Activated naive CD4-positive, alpha-beta T cell treated with Interleukin-2 at 50 U/mL for 16 hours (primary cell): ENCODE data around the gene PLEKHM1.
A peak's percentile ranks its signal among the peaks of the same experiment; 100 is the strongest.

ENCODE experiments used
- DNase-seq: peaks from one replicate; pipeline ENCODE4 v3.0.0-alpha.2; 2020

Gene PLEKHM1

DNA sequence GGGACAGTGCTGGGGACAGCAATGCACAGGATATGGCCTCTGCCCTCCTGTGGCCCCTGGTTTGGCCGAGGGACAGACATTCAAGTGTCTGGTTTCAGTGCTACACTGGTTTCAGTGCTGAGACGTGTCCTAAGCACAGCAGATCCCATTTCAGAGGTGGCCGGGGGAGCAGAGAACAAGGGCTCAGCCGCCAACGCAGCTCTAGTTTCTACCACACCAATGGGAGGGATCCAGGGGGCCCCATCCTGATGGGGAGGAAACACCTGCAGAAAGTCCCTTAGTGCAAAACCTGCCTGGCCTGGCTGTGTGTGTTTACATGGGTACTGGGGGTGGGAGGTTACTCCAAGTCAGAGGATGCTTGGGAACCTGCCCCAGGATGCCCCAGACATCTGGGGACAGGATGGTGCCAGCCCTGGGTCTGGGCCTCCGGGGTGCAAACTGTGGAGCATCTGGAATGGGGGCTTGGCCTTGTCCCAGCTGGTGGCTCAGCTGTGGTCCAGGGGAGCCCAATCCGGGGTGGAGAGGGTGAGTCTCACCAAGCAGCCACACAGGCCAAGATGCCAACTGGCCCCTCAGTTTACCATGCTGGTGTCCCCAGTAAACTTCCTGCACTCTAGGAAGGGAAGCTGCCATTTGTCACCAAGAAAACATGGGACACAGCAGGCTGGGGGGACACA, 49.5 kb downstream of the PLEKHM1 start:
- DNase-seq, result peak; percentile 16

DNA sequence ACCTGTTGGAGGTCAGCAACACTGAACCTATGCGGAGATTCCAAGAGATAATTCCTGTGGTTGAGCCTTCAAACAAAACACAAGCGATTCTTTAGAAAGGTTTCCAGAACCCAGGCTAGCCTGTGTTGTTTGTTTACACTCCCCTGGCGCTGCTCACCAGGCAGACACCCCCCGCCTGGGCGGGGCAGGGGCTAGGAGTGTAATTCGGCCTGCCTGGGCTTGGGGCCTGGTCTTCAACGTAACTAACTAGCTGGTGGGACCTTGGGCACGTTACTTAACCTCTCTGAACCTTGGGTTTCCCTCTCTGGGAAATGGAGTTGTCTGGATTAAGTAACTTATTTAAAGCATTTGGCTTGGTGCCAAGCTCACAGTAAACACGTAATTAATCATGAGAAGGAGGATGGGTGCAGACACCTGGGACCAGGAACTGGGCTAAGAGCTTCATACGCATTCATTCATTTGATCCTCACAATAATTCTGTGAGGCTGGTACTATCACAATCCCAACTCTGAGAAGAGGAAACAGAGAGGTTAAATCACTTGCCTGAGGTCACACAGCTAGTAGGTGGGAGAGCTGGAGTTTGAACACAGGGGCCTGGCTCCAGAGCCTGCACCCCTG, 50.3 kb downstream of the PLEKHM1 start:
- no peak for DNase-seq

DNA sequence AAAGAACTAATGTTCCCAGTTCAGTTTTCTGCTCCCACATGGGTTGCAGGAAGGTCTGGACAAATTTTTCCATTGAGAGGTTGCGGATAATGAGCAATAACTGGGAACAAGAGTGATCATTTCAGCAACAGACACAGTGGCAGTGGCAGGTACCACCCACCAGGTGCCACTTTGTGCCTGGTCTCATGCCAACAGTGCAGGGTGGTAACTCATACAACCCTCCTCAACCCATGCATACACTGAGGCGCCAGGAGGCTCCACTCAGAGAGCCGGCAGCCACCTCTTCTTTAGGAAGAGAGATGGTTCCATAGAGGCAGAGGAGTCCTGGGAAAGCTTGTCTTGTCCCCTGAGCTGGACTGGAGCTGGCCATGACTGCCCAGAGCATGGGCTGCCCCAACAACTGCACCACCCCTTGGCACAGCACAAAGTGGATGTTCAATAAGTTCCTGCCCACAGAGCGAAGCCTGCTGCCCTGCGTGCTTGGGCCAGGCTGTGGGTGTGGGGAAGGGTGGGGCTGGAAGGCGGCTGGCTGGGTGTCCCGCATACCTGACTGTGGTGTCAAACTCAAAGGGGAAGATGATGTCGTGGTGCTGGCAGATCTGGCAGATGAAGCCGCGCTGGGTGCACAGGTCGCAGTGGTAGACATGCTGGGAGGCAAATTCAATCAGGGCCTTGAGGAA, 51.5 kb downstream of the PLEKHM1 start:
- no peak for DNase-seq

DNA sequence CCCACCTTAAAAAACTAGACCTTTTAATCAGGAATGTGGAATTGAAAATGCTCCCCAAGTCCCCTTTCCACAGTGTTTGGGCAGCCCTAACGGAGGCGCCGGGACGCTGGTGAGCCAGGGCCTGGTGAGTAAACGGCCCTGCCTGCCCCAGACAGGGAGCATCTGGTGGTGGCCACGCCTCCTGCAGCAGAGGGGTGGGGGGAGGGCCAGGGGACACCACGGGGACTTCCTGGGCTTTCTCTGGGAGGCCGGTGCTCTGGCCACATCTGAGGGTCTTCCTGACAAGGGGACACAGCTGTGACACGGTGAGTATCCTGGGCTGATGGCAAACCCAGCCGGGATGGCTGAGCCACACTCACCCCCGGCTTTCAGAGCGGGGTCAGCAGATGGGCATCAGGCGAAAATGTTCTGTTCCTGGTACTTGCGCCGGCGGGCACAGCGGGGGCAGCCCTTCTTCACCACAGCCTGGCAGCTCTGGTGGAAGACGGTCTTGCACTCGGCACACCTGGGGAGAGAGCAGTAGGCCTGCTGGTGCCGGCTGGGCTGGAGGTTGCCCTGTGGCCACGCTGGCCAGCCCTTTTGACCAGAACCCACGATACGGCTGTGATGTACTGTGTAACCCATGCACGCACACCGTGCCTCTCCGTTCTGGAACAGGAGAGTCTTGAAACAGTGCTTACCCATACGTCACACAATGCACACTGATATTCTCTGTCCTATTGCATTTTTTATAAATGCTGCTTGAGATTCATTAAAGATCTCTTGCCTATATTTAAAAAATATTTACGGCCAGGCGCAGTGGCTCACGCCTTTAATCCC, 52.8 kb downstream of the PLEKHM1 start:
- no peak for DNase-seq

DNA sequence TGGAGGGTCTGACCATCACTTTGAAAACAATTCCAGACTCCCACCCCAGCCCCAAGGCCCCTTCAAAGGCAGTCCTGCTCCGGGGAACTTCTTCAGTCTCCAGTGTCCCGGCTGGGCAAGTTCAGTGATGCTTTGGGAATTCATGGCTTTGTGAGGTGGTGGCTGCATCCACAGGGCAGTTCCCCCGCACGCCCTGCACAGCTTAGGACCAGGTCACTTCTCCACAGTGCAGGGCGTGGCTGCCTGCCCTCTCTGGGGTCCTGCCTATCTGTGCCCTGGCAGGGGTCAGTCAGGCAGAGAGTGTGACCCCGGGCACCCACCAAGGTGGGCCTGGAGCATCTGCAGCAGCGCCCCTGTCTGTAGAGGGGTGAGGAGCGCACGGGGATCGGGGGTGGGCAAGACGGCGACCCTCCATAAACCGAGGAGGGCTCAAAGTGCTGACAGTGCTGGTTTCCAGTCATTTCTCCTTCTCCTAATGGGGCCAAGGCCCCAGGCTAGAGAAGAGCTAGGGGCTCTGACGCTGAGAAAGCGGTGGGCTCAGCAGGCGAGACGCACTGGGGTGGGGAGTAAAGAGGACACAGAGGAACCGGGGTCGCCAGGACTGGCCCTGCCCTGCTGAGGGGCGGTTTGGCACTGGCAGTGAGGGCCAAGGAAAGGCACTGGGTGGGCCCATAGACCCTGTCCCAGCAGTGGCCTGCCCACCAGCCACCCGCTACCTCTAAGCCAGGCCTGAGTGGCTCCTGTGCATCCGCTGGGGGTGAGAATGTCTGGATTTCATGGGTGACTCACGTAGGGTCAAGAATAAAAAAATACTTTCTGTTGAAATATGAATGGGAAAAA, 53.7 kb downstream of the PLEKHM1 start:
- no peak for DNase-seq

DNA sequence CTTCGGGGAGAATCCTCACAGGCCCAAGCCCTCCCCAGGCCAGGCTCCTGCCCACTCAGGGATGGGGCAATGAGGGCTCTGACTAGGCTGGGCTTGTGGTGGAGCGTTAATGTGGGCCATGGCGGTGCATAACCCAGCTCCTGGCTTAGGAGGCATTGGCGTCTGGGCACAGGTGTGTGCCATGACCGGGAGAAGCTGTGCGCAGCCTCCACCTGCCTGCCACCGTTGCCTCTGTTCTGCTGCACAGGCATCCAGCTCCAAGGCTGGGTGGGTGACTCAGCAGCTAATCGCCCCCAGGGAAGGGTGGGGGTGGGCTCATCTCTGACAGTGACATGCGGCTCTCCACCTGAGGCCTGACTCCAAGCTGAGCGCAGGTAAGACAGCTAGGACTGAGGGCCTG, 54.4 kb downstream of the PLEKHM1 start:
- DNase-seq, result no peak

DNA sequence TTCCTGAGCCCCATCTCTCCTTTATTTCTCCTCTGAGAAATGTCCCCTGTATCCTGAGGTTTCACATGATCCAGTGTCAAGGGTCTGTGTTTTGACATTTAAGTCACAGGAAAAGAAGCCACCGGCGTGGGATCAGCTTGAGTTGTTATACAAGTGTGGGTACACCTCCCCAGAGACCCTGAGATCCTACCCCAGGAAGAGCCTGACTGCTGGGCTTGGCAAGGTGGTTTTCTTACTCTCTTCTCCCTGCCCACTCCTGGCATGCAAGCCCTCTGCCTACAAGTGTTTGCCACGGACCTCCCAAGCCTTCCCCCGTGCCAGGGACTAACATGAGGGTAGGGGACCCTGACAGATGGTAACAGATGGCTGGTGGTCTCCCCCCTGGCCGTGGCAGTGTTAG, 55.0 kb downstream of the PLEKHM1 start:
- DNase-seq, result no peak

DNA sequence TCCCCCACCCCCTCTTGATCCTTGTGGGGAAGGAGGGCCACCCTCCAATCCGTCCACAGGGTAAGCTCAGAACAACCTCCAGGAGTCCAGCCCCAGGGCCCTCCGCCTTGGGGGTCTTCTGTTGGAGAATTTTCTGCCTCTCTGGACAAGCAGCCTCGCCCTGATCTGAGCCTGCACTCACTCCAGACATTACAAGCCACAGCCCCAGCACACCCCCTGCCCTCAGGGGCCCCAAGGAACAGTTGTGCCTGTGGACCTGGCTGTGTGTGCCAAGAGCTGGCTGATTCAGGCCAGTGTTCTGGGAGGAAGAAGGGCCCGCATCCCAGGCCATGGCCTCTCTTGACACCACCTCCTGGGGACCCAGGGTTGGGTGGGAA, 57.4 kb downstream of the PLEKHM1 start:
- DNase-seq, result no peak

DNA sequence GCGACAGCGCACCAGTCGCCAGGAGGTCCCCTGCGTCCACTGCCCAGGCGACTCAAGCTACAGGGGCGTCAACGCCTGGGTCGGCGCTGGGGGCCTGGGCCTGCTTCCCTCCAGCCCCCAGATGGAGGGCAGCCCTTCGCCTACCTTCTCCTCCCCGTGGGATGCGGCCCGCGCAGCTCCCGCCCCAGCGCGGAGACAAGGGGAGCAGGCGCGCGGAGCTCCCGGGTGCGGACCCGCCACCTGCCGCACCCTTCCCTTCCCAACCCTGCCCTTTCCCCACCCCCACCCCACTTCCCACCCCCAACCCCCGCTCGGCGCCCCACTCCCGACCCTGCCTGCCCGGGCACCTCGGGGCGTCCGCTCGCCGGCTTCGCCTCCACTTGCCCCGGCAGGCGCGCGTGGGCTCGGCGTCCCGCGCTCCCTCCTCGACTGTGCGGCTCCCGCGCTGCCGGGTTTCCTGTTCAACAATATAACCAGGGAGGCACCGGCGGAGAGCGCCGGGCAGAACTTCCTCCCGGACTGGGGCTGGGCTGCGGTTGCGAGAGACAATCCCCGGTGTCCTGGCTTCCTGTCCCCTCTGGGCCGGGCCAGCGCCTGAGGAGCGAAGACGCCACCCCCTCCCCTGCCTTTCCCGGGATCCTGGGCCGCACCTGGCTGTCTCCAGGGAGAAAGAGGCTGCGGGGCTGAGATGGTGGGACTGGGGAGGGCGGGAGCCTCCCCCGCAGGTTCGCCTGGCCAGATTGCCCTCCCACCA, 57.9 kb downstream of the PLEKHM1 start, which contains the start of gene ARHGAP27:
TSS of gene ARHGAP27 (minus strand) at position 466 of the 754 bp plus-strand sequence. CDS start 2,591 bp downstream, outside the sequence.
- DNase-seq, result no peak

DNA sequence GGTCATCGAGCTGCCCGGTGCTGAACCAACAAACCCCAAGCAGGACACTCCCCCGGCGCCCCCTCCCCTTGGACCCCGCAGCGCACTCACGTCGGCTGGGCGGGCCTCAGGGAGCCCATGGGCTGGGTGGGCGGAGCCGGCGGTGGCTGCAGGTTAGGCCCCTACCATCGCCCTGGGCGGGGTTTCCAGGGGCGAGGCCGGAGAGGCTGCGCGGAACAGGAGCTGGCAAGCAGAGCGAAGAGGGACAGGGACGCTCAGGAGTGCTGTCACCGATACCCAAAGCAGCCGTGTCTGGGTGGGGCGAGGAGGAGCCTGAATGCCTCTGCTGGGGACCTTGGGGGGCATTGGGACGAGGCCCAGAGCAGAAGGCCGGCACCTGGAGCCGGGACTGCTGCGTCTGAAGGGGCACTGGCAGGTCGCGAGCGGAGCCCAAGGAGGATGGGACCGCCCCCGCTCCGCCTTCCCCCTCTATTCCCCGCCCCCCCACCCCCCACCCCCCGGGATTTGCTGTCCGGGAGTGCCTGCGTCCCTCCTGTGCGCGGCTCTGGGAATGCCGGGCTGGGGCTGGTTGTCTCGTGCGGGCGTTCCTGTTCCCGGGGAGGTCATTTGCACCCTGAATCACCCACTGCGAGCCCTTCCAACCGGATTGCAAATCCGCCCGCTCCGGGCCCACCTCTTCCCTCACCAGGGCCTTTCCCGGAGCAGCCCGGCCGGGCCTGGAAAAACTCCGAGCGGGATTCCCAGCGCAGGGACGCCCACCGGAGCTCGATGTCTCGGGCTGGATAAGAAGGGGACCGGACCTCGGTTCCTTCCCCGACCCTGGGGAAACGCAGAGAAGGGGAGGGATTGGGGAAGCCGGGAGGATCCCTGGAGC, 58.8 kb downstream of the PLEKHM1 start:
- DNase-seq, result peak; percentile 79

DNA sequence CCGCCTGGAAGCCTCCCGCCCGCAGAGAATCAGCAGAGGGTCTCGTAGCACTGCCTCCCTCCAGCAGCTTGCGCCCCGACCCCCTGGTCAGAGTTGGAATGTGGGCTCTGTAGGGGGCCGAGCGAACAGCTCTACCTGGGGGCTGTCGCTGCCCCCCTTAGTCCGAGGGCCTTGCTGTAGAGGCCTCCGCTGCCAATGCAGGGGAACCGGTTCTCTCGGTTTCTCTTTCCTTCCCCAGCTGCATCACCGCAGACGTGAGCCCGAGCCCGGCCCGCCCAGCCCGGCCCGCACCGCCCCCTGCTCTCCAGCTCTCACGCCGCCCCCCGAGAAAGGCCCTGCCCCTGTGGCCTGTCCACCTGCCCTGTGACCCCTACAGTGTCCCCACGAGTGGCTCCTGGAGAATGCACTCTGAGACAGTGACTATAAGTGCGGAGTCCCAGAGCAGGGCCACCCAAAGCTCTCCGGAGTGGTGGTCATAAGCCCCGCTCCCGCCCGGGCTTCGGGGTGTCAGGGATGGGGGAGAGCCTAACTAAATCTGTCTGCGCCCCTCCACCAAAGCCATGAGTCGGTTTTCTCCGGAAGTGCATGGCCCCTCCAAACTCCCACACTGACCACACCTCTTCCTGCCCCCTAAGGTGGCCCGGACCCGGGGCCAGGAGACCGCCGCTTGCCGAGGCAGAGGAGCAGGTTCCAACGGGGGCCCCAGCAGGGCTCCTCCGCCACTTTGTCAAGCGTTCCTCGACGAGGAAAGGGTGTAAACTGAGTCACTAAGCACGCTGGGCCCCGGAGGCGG, 59.6 kb downstream of the PLEKHM1 start:
- peak; percentile 46 for DNase-seq

DNA sequence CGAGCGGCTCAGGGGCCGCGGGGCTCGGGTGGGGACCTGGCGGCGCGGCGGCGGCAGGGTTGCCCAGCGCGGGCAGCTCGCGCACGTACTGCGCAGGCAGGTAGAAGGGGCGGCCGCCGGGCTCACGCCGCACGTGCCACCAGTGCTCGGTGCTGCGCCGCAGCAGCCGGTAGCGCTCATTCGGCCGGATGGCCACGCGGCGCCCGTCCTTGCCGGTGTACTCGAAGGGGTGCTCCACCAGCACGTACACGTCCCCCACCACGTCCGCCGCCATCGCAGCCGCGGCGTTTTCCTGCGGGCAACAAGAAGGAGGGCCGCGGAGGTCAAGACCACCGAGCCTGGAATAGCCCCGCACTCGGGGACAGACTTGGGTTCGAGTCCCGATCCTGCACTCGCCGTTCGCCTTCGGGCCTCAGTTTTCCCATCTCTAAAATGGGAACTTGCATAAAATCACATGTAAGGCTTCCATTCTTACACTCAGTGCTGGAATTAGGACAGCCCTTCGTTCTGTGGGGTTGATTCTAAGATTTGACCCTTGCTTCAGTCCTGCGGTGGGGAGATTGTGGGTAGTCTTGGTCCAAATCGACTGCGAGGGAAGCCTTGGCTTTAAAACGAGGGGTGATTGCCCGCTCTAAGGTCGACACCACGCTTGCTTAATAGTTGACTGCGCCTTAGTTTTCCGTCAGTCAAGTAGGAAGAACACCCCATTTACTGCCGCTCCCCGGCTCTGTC, 60.3 kb downstream of the PLEKHM1 start:
- DNase-seq, result no peak

DNA sequence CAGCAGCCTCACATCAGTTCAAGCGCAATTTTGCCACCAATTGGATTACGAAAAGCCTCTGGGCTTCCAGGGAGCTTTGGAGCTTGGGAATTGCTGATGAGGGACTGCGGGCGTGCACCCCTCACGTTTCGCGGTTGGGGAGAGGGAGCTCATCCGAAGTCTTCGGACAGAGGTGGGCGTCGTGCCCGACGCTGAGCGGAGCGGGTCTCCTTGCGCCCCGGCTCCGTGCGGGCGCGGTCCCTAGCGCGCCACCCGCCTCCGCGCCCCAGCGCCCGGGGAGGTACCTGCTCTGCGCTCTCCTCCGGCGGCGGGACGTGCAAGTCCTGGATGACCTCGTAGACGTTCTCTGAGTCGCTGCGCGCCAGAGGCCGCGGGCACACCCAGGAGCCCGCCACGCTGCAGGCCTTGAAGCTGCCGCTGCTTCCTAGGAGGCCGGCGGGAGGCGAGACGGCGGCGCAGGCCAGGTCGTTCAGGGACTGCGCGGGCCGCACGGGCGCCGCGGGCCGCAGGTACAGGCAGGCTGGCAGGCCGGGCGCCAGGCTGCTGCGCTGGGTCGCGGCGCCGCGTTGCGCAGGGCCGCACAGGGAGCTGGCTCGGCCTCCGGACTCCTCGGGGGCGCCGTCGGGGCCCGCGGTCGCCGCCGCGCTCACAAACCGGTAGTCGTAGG, 61.0 kb downstream of the PLEKHM1 start:
- no peak for DNase-seq

DNA sequence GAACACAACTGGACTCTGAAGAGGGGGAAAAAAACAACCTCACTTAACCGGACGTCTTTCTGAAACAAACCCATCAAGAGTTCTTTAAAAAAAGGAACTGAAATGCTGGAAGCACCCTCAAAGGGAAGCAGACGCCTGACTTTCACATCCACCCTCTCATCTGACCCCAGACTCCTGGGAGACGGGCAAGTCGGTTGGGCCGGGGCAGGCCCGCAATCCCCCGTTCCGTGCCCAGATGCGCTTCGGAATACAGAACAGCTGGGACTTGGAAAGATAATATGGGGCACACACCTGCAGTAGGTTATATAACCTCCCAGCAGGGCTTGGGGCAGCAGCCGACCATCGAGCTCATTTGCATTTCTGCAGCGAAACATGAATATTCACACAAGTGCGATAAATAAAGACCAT, 61.6 kb downstream of the PLEKHM1 start:
- no peak for DNase-seq

DNA sequence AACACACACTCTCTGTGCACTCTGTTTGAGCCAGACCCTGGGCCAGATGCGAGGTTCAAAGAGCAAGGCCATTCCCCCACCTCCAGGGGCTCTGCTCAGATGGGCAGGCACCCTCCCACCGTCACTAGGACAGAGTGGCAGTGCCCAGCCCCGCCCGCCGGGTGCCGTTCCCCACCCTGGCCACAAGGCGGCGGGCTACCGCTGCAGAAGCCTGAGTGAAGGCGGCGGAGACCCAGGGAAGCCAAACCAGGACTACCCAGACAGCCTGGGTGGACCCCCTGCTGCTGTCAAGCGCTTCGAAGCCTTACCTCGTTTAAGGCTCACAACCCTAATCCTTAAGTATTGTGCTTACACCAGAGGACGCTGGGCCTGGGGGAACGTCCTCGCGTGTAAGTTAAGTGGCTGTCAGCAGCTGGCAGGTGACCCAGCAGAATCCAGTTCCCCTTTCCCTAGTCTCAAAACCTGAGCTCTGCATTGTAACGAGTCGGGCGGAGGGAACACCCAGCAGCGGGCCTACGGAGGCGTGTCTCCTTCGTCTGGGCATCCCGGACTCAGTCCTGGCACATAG, 62.4 kb downstream of the PLEKHM1 start:
- DNase-seq, result peak; percentile 84

DNA sequence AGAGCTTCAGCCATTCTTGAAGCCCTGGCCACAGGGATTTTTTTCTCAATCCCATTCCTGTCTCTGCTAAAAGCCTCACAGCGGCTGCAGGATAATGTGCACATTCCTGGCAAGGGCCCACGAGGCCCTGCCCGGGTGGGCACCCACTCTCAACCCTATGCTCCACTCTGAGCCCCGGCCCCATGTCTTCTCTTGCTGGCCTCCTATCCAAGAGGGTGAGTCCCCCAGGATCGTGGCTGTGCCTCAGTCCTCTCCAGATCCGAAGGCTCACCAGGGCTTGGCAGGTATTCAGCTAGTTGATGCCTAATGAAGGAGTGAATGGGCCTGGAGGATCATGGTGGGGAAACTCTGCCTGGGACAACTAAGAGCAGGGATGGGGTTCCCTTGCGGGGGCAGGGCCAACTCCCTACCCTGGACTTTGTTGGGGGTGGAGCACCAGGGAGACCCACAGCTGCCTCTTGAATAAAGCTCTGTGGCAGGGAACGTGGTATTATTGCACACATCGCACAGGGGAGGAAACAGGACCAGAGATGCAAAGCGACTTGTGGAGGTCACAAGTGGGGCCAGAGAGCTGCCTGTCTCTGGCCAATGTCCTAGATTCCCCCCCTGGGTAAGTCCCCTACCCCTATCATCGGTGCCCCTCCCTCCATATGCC, 63.2 kb downstream of the PLEKHM1 start:
- DNase-seq, result no peak

DNA sequence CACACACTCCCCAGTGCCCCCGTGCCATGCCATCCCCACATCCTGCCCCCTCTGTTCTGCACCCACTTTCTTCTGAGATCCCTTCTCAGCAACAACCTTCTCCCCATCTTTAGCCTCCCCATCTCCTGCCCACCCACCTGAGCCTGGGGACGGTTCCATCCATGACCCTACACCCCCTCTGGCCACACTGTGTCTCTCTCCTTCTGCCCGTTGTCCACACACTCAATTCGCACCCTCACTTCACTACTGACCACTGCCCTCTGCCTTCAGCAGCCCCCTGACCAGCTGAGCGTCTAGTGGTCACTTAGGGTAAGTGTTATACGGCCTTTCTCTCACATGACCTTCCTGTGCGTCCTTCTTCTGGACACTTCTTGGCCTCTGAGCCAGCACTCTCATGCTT, 64.0 kb downstream of the PLEKHM1 start:
- DNase-seq, result no peak
